Esophagus muscularis mucosa (tissue), 4 donors: ENCODE data around the gene FAM184B. TPM values are rescaled to one million over a fixed set of nuclear protein-coding genes. Genes with fewer than 3 reads are reported as not detected.
"Not testable (repeated sequence)": the region's sequence is repeated elsewhere in the genome, so short reads cannot be mapped to it uniquely, and the experiment has no call there.

Source experiments
- DNase-seq: peaks from one replicate; pipeline ENCODE4 v3.0.0-alpha.2; 2017; ENCODE audit errors: extremely low spot score
- H3K27ac ChIP-seq, 4 donors: fragments of 200-600 bp; sonication (generic); replicated peaks in 1 of 4; 1 replicate in 3 of 4; 2 replicates in 1 of 4; pipeline ENCODE4 v1.5.1; 2016 to 2019; ENCODE audit warnings: mild to moderate bottlenecking in 1 of 4
- H3K27me3 ChIP-seq, 4 donors: fragments of 200-600 bp; sonication (generic); one replicate each; pipeline versions ENCODE4 v1.5.1 to v1.6.0; 2016 to 2019
- H3K36me3 ChIP-seq, 4 donors: fragments of 200-600 bp; sonication (generic); one replicate each; pipeline ENCODE4 v1.5.1; 2016 to 2019
- H3K4me1 ChIP-seq, 4 donors: fragments of 200-600 bp; sonication (generic); one replicate each; pipeline ENCODE4 v1.5.1; 2016 to 2019
- H3K4me3 ChIP-seq, 4 donors: fragments of 200-600 bp; sonication (generic); 1 replicate in 2 of 4; 2 replicates in 2 of 4; pipeline ENCODE4 v1.5.1; 2016 to 2019; ENCODE audit warnings: mild to moderate bottlenecking in 4 of 4, moderate library complexity in 1 of 4
- H3K9me3 ChIP-seq, 4 donors: fragments of 200-600 bp; sonication (generic); 1 replicate in 3 of 4; 2 replicates in 1 of 4; pipeline ENCODE4 v1.5.1; 2016 to 2019
- CTCF ChIP-seq, 3 experiments: fragments of 200-600 bp in 2 of 3; fragments of 450-650 bp in 1 of 3; sonication (generic) in 2 of 3; IDR thresholded peaks; one replicate each; pipeline ENCODE4 v1.5.1; 2017 to 2019; ENCODE audit warnings: antibody characterized with exemption in 3 of 3, mild to moderate bottlenecking in 2 of 3, moderate library complexity in 1 of 3
- EP300 ChIP-seq: sonication (generic); formaldehyde crosslinking; IDR thresholded peaks from one replicate; pipeline ENCODE4 v1.6.1; 2017; ENCODE audit warnings: antibody characterized with exemption
- POLR2A ChIP-seq: fragments of 450-650 bp; IDR thresholded peaks from one replicate; pipeline ENCODE4 v1.6.1; 2017; ENCODE audit warnings: antibody characterized with exemption, moderate library complexity, mild to moderate bottlenecking, low read depth
- POLR2AphosphoS5 ChIP-seq, 2 donors: sonication (generic); formaldehyde crosslinking; IDR thresholded peaks; one replicate each; pipeline ENCODE4 v1.6.1; 2017; ENCODE audit warnings: antibody characterized with exemption in 2 of 2
- WGBS: methylation state at CpG from one replicate; pipeline ENCODE4 v1.1.5; 2018; 5-methylcytosine and 5-hydroxymethylcytosine counted together
- intact Hi-C: fragments of 100-400 bp; cut with DNase I; formaldehyde crosslinking; loops from one replicate; pipeline ENCODE4 v1.15.1; 2023
- total RNA-seq, 4 donors: library from RNA; depleted of rRNA; stranded (reverse); fragments of >200 nt; gene quantifications; one replicate each; pipeline versions ENCODE4 v1.1.0 to v1.2.1, GENCODE V29; 2016

FAM184B gene
- total RNA-seq, 4 donors from 2014 or later = not detected

GRCh38 chr4:17718471-17718870, 63.0 kb downstream of the FAM184B start:
- no peak overlapping the region for H3K4me3 ChIP-seq
- H3K27me3 ChIP-seq = peaks cover 0 to 3% (median 0%) of the 10 kb centered on the region in 4 donors
- H3K4me1 ChIP-seq = no peaks in the 10 kb centered on the region
- no peak for DNase-seq
- TF ChIP-seq POLR2AphosphoS5 (IDR thresholded peaks at IDR 0.05) (no peak), EP300 (no peak), CTCF (IDR thresholded peaks at IDR 0.05) (no peak), POLR2A (no peak)
- H3K36me3 ChIP-seq = no peaks in the 10 kb centered on the region
- WGBS = 56% methylated on average over 3 of the region's 3 CpGs
- intact Hi-C loops = no loop called here
- H3K9me3 ChIP-seq = no peaks in the 10 kb centered on the region
- no peak overlapping the region for H3K27ac ChIP-seq

- Histone ChIP-seq H3K27ac (no peak overlapping the region), H3K9me3 (no peaks in the 10 kb centered on the region), H3K4me3 (no peak overlapping the region), H3K36me3 (no peaks in the 10 kb centered on the region), H3K4me1 (no peaks in the 10 kb centered on the region), H3K27me3 (peaks cover 0 to 3% (median 0%) of the 10 kb centered on the region in 4 donors)
- intact Hi-C loops = no loop called here
- TF ChIP-seq CTCF (IDR thresholded peaks at IDR 0.05) (no peak), POLR2A (no peak), POLR2AphosphoS5 (IDR thresholded peaks at IDR 0.05) (no peak), EP300 (no peak)
- no peak for DNase-seq
- 61% methylated on average over 5 of the region's 5 CpGs for WGBS
Measured at GRCh38 chr4:17717301-17717700, 64.1 kb downstream of the FAM184B start.

- intact Hi-C loops = no loop called here
- 86% methylated on average over 2 of the region's 2 CpGs for WGBS
- no peak overlapping the region for H3K27ac ChIP-seq
- TF ChIP-seq POLR2A = no peak
- no peak for TF ChIP-seq CTCF (IDR thresholded peaks at IDR 0.05)
- TF ChIP-seq POLR2AphosphoS5 (IDR thresholded peaks at IDR 0.05) = no peak
- no peak for TF ChIP-seq EP300
- no peaks in the 10 kb centered on the region for H3K9me3 ChIP-seq
- no peak overlapping the region for H3K4me3 ChIP-seq
- H3K4me1 ChIP-seq = no peaks in the 10 kb centered on the region
- peaks cover 0 to 3% (median 0%) of the 10 kb centered on the region in 4 donors for H3K27me3 ChIP-seq
- no peaks in the 10 kb centered on the region for H3K36me3 ChIP-seq
- no peak for DNase-seq
Measured at GRCh38 chr4:17715511-17715910, 65.9 kb downstream of the FAM184B start.

GRCh38 chr4:17713779-17714178, 67.6 kb downstream of the FAM184B start:
- TF ChIP-seq POLR2AphosphoS5 (IDR thresholded peaks at IDR 0.05) (no peak), EP300 (no peak), POLR2A (no peak), CTCF (IDR thresholded peaks at IDR 0.05) (no peak)

GRCh38 chr4:17712166-17712565, 69.3 kb downstream of the FAM184B start:
- H3K36me3 ChIP-seq = no peaks in the 10 kb centered on the region
- H3K9me3 ChIP-seq = no peaks in the 10 kb centered on the region
- H3K4me1 ChIP-seq = no peaks in the 10 kb centered on the region
- WGBS = 82% methylated on average over 5 of the region's 5 CpGs
- intact Hi-C loops = no loop called here
- no peak for TF ChIP-seq EP300
- no peak for TF ChIP-seq POLR2A
- no peak for TF ChIP-seq POLR2AphosphoS5 (IDR thresholded peaks at IDR 0.05)
- TF ChIP-seq CTCF (IDR thresholded peaks at IDR 0.05) = no peak
- no peak overlapping the region for H3K4me3 ChIP-seq
- H3K27ac ChIP-seq = no peak overlapping the region
- H3K27me3 ChIP-seq = peaks cover 0 to 9% (median 0%) of the 10 kb centered on the region in 4 donors
- no peak for DNase-seq

More at GRCh38 chr4:17713779-17714178, 67.6 kb downstream of the FAM184B start:
- no peak overlapping the region for H3K27ac ChIP-seq
- 85% methylated on average over 5 of the region's 5 CpGs for WGBS
- no peak overlapping the region for H3K4me3 ChIP-seq
- intact Hi-C loops = no loop called here
- H3K36me3 ChIP-seq = no peaks in the 10 kb centered on the region
- no peak for DNase-seq
- no peaks in the 10 kb centered on the region for H3K4me1 ChIP-seq
- no peaks in the 10 kb centered on the region for H3K9me3 ChIP-seq
- H3K27me3 ChIP-seq = peaks cover 0 to 11% (median 0%) of the 10 kb centered on the region in 4 donors

- H3K27me3 ChIP-seq, intact Hi-C loops, H3K4me3 ChIP-seq, H3K9me3 ChIP-seq, H3K36me3 ChIP-seq, H3K27ac ChIP-seq, H3K4me1 ChIP-seq, DNase-seq: not testable (repeated sequence)
- WGBS = 80% methylated on average over 8 of the region's 8 CpGs
Measured at GRCh38 chr4:17711206-17711605, 70.2 kb downstream of the FAM184B start.
